DMS114 treated with DMSO at 0.1 percent for 48 hours (cell line): ENCODE data around the gene SDK1.
A peak's percentile ranks its signal among the peaks of the same experiment; 100 is the strongest.

Experiments used
- DNase-seq: peaks from one replicate; lab custom pipeline; 2025; ENCODE audit not compliant: unreplicated experiment; lab: John Stamatoyannopoulos, UW

The SDK1 gene

GRCh38 chr7:3283130-3283704, 17.8 kb upstream of the SDK1 start:
- DNase-seq, result no peak

GRCh38 chr7:3285652-3286051, 15.4 kb upstream of the SDK1 start:
- no peak for DNase-seq

- DNase-seq, result no peak
Observed at GRCh38 chr7:3289996-3290395, 11.1 kb upstream of the SDK1 start.

- DNase-seq, result no peak
Observed at GRCh38 chr7:3292694-3293093, 8.4 kb upstream of the SDK1 start.

- DNase-seq, result no peak
Observed at GRCh38 chr7:3294432-3295100, 6.5 kb upstream of the SDK1 start.

- DNase-seq, result no peak
Observed at GRCh38 chr7:3297105-3297819, 3.8 kb upstream of the SDK1 start.

GRCh38 chr7:3300221-3300650, 816 bp upstream of the SDK1 start:
- no peak for DNase-seq

- no peak for DNase-seq
Observed at GRCh38 chr7:3301449-3301731, 338 bp downstream of the SDK1 start.

GRCh38 chr7:3301831-3302618, 973 bp downstream of the SDK1 start:
- DNase-seq, result peak; percentile 73

GRCh38 chr7:3302681-3303320, 1.7 kb downstream of the SDK1 start:
- DNase-seq, result no peak

GRCh38 chr7:3304131-3304530, 3.1 kb downstream of the SDK1 start:
- no peak for DNase-seq

GRCh38 chr7:3307435-3307834, 6.4 kb downstream of the SDK1 start:
- DNase-seq, result no peak

GRCh38 chr7:3309140-3309539, 8.1 kb downstream of the SDK1 start:
- no peak for DNase-seq

- DNase-seq, result no peak
Observed at GRCh38 chr7:3309956-3310355, 8.9 kb downstream of the SDK1 start.

GRCh38 chr7:3310884-3311283, 9.8 kb downstream of the SDK1 start:
- no peak for DNase-seq

GRCh38 chr7:3312583-3312982, 11.5 kb downstream of the SDK1 start:
- DNase-seq, result no peak

GRCh38 chr7:3318874-3319273, 17.8 kb downstream of the SDK1 start:
- no peak for DNase-seq

- DNase-seq, result no peak
Observed at GRCh38 chr7:3321206-3321605, 20.2 kb downstream of the SDK1 start.

- no peak for DNase-seq
Observed at GRCh38 chr7:3321745-3322144, 20.7 kb downstream of the SDK1 start.

- DNase-seq, result no peak
Observed at GRCh38 chr7:3326246-3326645, 25.2 kb downstream of the SDK1 start.

- no peak for DNase-seq
Observed at GRCh38 chr7:3327099-3327498, 26.0 kb downstream of the SDK1 start.
